HG03520 (cell line): ENCODE results near the gene SPPL3.
"Not testable (repeated sequence)": the region's sequence is repeated elsewhere in the genome, so short reads cannot be mapped to it uniquely, and the experiment has no call there.

ENCODE experiments used
- ATAC-seq: cut with Tn5 transposase; IDR thresholded peaks from one replicate; pipeline ENCODE4 v1.9.1; 2021; ENCODE audit warnings: mild to moderate bottlenecking, moderate library complexity; ENCODE audit not compliant: unreplicated experiment

Gene SPPL3

DNA sequence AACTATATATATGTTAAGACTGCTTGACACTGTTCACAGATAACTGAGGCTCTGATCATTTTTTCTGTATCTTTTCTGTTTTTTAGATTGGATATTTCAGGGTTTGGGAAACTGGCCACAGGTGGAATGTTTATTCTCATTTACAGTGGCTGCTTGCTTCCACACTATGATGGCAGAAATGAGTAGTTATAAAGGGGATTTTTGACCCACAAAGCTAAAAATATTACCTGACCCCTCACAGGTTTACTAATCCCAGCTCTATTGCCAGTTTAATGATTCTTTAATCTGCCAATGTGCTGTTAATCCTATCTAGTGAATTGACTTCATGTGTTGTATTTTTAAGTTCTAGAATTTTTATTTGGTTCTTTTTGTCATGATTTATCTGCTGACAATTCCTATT is 148.9 kb downstream of the SPPL3 start:
- ATAC-seq: no peak

GRCh38 chr12:120754792-120755191 is 149.4 kb downstream of the SPPL3 start:
- no peak for ATAC-seq

GRCh38 chr12:120751389-120751788 is 152.8 kb downstream of the SPPL3 start:
- ATAC-seq: no peak

GRCh38 chr12:120750806-120751205 is 153.4 kb downstream of the SPPL3 start:
- ATAC-seq: no peak

DNA sequence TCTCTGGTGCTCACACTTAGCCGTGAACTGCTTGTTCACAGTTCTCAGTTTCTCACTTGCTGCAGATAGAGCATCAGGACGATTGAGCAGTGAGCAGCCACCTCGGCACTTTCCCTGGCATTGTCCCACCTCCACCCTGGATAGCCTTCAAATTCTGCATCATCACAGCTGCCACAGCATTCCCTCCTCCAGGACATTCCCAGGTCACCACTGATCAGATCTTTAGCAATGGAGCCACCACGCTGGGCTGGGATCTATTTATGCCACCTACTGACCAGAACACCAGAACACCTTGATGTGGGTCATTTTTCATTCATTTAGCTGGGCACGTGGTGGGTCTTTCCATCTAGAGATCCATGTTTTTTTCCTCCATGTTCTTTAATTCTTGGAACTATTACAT is 154.9 kb downstream of the SPPL3 start:
- no peak for ATAC-seq

DNA sequence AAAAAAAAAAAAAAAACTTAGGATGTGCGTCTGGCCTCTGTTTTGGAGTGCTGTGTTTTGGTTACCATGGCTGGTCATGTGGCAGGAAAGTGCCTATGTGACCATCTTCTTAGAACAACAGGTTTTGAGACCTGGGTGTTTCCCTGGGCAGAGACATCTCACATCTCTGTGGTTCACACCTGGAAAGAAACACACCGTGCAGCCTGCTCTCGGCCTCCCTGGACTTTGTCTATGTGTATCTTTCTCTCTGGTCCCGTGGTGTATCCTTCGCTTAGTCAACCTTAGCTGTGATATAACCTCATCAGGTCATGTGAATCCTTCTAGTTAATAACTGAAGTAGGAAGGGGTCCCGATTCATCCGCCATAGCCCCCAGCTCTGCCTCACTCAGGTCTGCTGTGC is 155.9 kb downstream of the SPPL3 start:
- ATAC-seq: no peak

GRCh38 chr12:120744922-120745493 is 159.2 kb downstream of the SPPL3 start:
- no peak for ATAC-seq

- ATAC-seq: no peak
Measured at GRCh38 chr12:120741476-120742421, 162.4 kb downstream of the SPPL3 start.

DNA sequence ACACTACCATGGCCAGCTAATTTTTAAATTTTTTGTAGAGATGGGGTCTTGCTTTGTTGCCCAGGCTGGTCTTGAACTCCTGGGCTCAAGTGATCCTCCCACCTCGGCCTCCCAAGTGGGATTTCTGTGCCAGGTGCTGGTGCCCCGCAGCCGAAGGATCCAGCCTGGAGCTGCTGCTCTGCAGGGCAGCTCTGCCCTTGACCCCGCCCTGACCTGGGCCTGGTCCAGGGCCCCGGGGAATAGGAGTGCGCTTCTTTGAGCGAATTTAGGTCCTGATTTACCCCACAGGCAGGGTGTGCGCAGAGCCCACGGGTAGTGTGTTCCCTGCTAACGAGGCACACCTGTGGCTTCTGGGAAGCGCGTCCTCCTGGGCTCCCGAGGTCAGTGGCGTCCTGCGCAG is 163.3 kb downstream of the SPPL3 start:
- no peak for ATAC-seq

- no peak for ATAC-seq
Measured at GRCh38 chr12:120739821-120740613, 164.1 kb downstream of the SPPL3 start.

DNA sequence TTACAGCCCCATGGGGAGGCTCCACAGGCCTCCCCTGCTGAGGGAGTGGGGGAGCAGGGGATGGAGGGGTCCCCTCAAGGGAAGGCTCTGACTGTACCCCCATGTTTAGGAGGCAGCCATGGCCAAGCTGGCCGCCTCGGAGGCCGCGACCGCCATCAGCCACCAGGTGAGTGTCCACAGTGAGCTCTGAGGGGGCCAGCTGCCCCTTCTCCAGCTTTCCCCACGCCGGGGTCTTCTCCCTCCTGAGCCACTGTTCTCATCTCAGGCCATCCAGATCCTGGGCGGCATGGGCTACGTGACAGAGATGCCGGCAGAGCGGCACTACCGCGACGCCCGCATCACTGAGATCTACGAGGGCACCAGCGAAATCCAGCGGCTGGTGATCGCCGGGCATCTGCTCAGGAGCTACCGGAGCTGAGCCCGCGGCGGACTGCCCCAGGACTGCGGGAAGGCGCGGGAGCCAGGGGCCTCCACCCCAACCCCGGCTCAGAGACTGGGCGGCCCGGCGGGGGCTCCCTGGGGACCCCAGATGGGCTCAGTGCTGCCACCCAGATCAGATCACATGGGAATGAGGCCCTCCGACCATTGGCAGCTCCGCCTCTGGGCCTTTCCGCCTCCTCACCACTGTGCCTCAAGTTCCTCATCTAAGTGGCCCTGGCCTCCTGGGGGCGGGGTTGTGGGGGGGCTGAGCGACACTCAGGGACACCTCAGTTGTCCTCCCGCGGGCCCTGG is 165.0 kb downstream of the SPPL3 start:
- ATAC-seq: no peak

- ATAC-seq: no peak
Measured at GRCh38 chr12:120738252-120739030, 165.7 kb downstream of the SPPL3 start.

DNA sequence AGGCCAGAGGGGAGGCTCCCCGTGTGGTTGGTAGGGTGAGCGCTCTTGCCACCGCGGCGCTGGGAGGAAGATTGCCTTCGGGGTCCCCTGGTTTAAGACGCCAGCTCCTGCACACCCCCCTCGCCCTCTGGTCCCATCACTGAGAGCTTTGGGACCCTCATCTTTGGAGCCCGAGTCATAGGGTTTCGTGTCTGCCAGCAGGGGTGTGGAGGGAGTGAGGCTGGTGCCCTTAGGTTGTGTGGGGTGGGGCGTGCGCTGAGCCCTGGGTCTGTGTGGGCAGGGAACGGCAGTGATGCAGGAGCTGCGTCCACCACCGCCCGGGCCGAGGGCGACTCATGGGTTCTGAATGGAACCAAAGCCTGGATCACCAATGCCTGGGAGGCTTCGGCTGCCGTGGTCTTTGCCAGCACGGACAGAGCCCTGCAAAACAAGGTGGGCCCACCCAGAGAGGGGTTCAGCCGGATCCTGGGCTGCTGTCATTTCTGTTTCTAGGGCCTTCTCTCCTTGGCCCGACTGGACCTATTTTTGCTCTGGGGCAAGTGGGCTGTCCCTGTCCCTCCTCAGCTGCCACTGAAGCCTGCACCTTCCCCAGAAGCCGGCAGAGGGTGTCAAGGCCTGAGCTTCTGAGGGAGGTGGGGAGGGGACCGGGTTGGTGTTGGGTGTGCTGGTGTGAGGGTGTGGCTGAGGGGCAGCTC is 166.5 kb downstream of the SPPL3 start:
- ATAC-seq: no peak

DNA sequence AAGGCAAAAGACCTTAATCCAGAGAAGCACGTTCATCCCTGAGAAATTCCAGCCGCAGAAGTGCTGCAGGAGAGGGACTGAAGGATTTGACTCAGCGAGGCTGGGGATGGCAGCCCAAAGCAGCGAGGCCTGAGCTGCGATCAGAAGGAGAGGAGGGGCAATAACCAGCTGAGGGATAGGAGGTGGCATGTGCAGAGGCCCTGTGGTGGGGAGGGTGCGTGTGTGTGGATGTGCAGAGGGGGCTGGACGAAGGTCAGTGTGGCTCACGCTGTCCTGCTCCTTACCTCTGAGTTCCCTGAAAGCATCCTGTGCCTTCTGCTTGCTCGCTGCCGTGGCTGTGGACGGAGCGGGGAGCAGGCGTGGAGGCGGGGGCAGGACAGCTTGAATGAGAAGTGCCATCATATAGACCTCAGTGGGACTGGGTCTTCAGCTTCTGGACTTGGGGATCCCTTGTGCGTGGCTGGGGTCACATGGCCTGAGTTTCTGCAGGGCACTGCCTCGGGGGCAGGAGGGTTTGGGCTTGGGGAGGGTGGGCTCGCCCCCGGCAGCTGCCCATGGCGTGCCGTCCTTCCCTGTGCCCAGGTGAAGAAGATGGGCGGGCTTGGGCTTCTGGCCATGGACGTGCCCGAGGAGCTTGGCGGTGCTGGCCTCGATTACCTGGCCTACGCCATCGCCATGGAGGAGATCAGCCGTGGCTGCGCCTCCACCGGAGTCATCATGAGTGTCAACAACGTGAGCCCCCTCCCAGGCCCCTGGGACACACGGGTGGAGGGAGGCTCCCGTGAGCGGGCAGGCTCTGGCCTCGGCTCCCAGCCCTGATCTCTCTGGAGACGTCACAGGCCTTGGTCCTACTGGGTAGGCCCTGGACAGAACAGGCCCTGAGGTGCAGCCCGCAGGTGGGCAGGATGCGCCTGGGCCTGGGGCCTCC is 167.5 kb downstream of the SPPL3 start:
- ATAC-seq: no peak

- ATAC-seq: no peak
Measured at GRCh38 chr12:120735181-120735580, 169.0 kb downstream of the SPPL3 start.

- ATAC-seq: no peak
Measured at GRCh38 chr12:120734210-120734609, 169.9 kb downstream of the SPPL3 start.

GRCh38 chr12:120733574-120733973 is 170.6 kb downstream of the SPPL3 start:
- ATAC-seq: no peak

GRCh38 chr12:120732198-120732597 is 172.0 kb downstream of the SPPL3 start:
- ATAC-seq: not testable (repeated sequence)
